Measurements from ENCODE around the gene MYOCD.

MYOCD gene

GRCh38 chr17:12743046-12743445 lies 77.4 kb downstream of the MYOCD start:
- ChIA-PET POLR2A (no interaction called here), CTCF (interaction anchor here (0.7 to 3.8 kb wide), 8 partner anchors 9 to 563 kb away, joined by 4 to 23 read pairs (median 6); no protein-coding TSS in a partner anchor)
- no peak for DNase-seq (ENCODE audit: extremely low spot score)
- no peak for TF ChIP-seq CTCF (IDR thresholded peaks at IDR 0.05; ENCODE audit: control extremely low read depth, extremely low read depth, low read depth, missing control alignments)

GRCh38 chr17:12744298-12744697 lies 78.6 kb downstream of the MYOCD start:
- ChIA-PET POLR2A (no interaction called here), CTCF (interaction anchor here (0.9 to 3.8 kb wide), 2 partner anchors 8 to 20 kb away, joined by 3 to 23 read pairs; no protein-coding TSS in a partner anchor)
- no peak for TF ChIP-seq CTCF (IDR thresholded peaks at IDR 0.05; ENCODE audit: control extremely low read depth, extremely low read depth, low read depth, missing control alignments)
- DNase-seq (ENCODE audit: extremely low spot score) = no peak

GRCh38 chr17:12744786-12745185 lies 79.1 kb downstream of the MYOCD start:
- POLR2A ChIA-PET = no interaction called here
- CTCF ChIA-PET = no interaction called here
- DNase-seq (ENCODE audit: extremely low spot score) = no peak
- TF ChIP-seq CTCF (IDR thresholded peaks at IDR 0.05; ENCODE audit: control extremely low read depth, extremely low read depth, low read depth, missing control alignments) = no peak

DNA sequence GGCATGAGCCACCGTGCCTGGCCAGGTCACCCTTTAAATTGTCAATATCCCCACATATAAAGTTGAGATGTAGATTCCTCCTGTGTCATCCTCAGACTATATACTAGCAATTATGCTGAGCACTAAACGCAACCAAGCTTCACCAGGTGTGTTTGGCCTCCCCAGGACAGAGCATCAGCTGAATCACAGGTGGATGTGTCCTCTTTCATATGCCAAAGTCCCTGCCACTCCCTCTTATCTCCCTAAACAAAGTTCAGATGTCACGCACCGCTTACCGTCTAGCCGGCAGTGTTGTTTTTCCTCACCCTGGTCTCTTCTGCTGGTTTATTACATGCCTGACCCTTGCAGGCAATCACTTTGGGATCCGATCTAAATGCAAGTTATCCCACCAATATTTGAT lies 79.8 kb downstream of the MYOCD start:
- no peak for DNase-seq (ENCODE audit: extremely low spot score)
- ChIA-PET CTCF (no interaction called here), POLR2A (no interaction called here)
- TF ChIP-seq CTCF (IDR thresholded peaks at IDR 0.05; ENCODE audit: control extremely low read depth, extremely low read depth, low read depth, missing control alignments) = no peak

DNA sequence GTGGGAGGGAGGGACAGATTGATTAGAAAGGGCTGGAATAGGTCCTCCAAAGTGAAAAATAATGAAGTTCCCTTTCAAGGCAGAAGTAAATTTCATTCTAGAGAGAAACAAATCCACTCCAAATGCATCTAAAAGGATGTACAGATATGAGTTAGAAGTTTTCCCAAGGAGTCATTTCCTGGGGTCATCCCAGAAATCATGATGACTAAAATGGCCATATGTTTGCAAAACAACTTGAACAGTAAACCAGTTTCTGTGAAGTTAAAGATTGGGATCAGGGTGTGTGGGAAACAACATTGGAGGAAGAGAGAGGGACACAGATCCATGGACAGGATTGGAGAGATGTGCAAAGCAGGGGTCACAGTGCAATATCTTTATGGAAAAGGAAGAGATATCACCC lies 91.1 kb downstream of the MYOCD start:
- CTCF ChIA-PET = no interaction called here
- no peak for DNase-seq (ENCODE audit: extremely low spot score)

GRCh38 chr17:12759090-12759489 lies 93.4 kb downstream of the MYOCD start:
- TF ChIP-seq CTCF (IDR thresholded peaks at IDR 0.05; ENCODE audit: control extremely low read depth, extremely low read depth, low read depth, missing control alignments) = no peak
- CTCF ChIA-PET = interaction anchor here (1.0 to 2.2 kb wide), 2 partner anchors 10 to 12 kb away, joined by 3 to 5 read pairs; no protein-coding TSS in a partner anchor
- DNase-seq (ENCODE audit: extremely low spot score) = no peak
- POLR2A ChIA-PET = no interaction called here

More for the DNA sequence above, 91.1 kb downstream of the MYOCD start:
- POLR2A ChIA-PET = no interaction called here
- no peak for TF ChIP-seq CTCF (IDR thresholded peaks at IDR 0.05; ENCODE audit: control extremely low read depth, extremely low read depth, low read depth, missing control alignments)
